HG03565 (cell line): ENCODE measurements around the gene RBM28.
A peak's percentile ranks its signal among the peaks of the same experiment; 100 is the strongest.

ENCODE experiments used
- ATAC-seq: cut with Tn5 transposase; IDR thresholded peaks from one replicate; pipeline ENCODE4 v1.9.1; 2021; ENCODE audit warnings: mild to moderate bottlenecking, moderate library complexity; ENCODE audit not compliant: unreplicated experiment

The RBM28 gene, protein sequence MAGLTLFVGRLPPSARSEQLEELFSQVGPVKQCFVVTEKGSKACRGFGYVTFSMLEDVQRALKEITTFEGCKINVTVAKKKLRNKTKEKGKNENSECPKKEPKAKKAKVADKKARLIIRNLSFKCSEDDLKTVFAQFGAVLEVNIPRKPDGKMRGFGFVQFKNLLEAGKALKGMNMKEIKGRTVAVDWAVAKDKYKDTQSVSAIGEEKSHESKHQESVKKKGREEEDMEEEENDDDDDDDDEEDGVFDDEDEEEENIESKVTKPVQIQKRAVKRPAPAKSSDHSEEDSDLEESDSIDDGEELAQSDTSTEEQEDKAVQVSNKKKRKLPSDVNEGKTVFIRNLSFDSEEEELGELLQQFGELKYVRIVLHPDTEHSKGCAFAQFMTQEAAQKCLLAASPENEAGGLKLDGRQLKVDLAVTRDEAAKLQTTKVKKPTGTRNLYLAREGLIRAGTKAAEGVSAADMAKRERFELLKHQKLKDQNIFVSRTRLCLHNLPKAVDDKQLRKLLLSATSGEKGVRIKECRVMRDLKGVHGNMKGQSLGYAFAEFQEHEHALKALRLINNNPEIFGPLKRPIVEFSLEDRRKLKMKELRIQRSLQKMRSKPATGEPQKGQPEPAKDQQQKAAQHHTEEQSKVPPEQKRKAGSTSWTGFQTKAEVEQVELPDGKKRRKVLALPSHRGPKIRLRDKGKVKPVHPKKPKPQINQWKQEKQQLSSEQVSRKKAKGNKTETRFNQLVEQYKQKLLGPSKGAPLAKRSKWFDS

GRCh38 chr7:128343554-128344430 is at the start of gene RBM28:
RBM28 (minus strand) TSS chr7:128343908; CDS start chr7:128343793, 115 bp downstream.
- peak; percentile 86 for ATAC-seq

DNA sequence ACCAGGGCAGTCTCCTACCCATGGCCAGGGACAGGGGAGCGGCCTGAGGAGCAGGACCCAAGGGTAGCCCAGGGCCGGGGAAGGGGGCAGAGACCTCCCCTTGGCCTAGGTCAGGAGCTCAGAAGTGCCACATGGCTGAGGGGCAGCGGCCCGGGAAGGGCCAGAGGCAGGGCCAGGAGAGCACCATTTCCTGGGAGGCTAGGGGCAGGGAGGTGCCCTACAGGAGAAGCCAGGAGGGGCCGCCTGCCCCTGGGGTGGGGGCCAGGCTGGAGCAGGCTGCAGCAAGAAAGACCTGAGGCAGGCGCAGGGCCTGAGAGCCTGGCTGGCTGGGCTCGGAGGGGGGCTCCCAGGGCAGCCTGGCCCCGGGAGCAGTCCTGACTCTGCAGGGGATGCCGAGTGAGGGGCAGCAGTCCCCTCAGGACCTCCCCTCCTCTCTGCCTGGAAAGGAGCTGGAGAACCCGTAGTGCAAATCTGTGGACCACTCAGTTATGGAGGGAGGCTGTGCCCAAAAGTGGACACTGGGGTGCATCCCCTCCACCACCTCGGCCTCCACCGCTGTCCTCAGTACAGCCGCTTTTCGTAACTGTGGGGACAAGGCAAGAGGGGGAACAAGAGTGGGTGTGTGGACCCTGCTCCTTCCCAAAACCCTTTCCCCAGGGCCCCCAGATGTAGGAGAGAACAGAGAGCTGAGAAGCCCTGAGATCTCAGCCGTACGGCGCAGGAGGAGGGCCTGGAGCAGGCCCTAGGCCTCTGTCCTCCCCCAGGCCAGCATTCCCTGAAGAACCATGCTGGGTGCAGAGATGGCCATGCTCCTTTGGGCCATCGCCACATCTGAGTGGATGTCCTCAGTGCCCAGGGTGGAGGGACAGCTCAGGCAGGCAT is 49.0 kb upstream of the RBM28 start:
- ATAC-seq = no peak

DNA sequence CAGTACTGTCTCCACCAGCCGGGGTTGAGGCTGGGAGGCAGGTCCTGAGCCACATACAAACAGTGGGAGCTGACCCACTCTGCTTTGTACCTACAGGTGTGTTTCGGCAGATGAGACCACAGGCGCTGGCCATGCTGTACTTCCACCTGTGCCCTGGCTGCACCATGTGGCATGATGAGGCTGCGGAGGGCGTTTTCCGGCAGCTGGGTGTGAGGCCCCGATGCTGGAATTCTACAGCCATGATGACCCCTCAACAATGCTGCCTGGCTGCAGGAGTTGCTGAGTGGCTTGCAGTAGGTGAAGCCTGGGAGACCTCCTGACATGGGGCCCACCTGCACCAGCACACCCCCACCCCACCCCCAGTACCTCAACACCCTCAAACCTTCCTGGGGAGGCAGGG is 48.1 kb upstream of the RBM28 start:
- no peak for ATAC-seq

DNA sequence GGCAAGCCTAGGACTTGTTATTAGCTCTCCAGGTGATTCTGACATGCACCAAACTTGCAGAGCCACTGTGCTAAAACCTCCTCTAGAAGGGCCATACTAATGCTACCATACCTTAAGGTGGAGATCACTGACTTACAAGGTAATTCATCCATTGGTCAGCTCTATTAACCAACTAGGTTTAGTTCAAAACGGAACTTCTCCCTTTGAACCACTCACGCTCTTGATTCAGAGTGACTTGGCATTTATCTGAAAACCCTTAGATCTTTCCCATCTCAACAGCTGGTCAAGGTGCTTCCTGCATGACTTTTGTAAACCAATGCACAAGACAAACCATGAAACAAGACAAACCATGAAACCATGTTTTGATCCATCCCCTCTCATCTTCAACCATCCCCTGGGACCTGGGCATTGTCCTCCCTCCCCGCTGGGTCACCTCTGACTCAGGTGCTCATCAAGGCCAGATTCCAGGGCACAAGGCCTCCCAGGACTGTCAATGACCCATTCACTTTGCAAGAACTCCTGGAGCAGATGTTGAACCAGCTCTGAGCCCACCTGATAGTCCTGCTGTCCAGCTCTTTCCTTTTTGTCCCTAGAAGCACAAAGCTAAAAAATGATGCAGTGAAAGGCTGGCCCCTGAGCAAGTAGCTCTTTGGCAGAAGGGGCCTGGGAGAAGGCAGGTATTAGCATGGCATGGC is 47.3 kb upstream of the RBM28 start:
- ATAC-seq = no peak

- no peak for ATAC-seq
These were observed 46.1 kb upstream of the RBM28 start for GRCh38 chr7:128389618-128390329.

- no peak for ATAC-seq
These were observed 45.4 kb upstream of the RBM28 start for GRCh38 chr7:128389085-128389617.

DNA sequence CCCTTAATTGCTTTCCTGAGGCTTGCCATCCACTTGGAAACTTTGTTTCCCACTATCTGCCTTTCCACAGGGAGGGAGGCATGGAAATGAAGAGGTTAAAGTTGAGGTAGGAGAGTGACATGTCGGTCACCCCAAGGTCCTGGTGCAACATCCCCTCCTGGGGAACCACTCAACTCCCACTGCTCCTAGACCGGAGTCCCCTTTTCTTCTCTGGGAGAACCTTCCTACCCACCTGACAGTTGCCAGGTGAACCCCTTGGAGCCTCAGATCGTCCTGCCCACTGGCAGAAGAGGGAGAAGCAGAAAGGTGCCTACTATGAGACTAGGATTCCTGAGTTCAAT is 44.4 kb upstream of the RBM28 start:
- no peak for ATAC-seq

DNA sequence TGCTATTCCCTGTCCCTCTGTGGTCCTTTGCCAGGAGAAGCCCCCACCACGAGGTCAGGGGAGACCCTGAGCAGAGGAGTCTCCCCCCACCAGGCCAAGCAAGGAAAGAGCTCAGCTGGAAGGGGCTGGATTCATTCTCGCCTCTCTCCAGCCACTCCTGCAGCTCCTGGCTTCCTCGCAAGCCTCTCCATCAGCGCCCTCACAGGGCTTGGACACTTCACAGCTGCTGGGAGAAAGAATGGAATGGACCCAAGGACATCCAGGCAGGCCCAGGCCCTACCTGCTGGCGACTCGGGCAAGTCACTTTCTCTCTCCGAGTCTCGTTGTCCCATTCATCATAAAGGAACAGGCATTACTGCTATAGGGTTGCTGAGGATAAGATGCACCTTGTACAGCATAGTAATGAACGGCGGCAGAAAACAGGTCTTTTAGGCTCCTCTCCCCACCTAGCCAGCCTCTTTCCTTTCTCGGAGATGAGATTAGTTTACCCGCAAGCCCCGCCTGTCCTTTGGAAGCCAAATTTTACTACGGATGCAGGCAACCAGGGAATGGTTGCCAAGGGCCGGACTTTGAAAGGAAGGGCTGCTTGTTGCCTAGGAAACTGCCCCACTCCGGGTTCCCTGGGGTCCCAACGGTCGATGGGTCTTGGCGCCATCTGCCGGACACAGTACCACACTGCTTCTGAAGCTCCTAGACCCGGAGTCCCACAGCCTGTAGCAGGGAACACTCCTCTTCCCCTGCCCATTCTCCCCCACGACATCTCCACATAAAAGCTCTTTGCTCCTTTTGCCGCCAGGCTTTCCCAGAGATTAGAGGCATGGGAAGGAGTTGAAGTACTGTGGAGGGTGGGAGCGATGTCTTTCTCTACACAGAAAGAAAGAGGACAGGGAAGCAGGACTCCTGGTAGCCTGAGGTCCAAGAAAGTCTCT is 43.8 kb upstream of the RBM28 start:
- ATAC-seq = peak; percentile 69

GRCh38 chr7:128385988-128386925 is 42.5 kb upstream of the RBM28 start:
- ATAC-seq = no peak

DNA sequence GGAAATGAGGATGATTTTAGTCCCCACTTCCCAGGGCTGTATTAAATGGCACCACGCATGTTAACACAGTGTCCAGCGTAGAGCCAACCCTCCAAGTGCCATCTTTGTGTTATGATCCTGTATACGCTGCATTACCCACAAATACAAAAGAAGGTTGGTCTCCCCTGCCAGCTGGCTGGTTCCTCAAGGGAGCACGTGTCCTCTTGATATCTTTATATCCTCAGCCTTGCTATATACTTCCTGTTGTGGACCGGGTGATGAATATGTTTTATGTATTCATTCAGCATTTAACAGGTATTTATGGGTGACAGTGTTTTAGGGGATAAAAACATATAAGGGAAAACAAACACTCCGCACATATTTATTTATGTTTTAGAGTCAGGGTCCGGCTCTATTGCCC is 41.0 kb upstream of the RBM28 start:
- ATAC-seq = no peak

DNA sequence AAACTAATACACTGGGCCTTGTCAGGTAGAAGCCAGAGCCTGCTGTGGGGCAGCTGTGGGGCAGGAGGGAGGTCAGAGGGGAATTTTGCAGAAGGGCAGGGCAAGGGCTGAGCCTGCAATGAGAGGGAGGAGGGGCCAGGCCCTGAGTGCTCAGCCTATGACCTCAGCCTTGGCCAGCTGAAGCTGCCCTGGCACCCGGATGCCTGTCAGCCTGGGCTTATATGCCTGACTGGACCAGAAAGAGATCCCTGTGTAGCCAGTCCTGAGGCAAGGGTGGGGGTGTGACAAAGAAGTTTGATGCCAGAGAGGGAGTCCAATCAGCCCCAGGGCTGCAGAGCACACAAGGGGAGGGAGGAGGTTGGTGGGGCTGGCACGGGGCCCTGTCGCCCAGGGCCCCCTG is 40.1 kb upstream of the RBM28 start:
- no peak for ATAC-seq

GRCh38 chr7:128381161-128381821 is 37.6 kb upstream of the RBM28 start:
- no peak for ATAC-seq

- ATAC-seq = no peak
These were observed 36.9 kb upstream of the RBM28 start for GRCh38 chr7:128380483-128381106.

GRCh38 chr7:128379900-128380479 is 36.3 kb upstream of the RBM28 start:
- no peak for ATAC-seq

- ATAC-seq = no peak
These were observed 34.9 kb upstream of the RBM28 start for GRCh38 chr7:128378637-128379036.
